Natural killer cell (primary cell): ENCODE measurements around the gene PSMD11. TPM values are rescaled to one million over a fixed set of nuclear protein-coding genes. Genes with fewer than 3 reads are reported as not detected.

Source experiments
- ATAC-seq, 3 donors: fragments of 150-1000 bp in 2 of 3; fragments of 200-7000 bp in 1 of 3; cut with Tn5 transposase; 1 replicate in 1 of 3; 2 replicates in 2 of 3; pipeline ENCODE4 v1.10.0; 2021; ENCODE audit warnings: mild to moderate bottlenecking in 2 of 3, moderate library complexity in 2 of 3
- DNase-seq, 2 donors: peaks; one replicate each; pipeline versions ENCODE4 v3.0.0 to v3.0.0-alpha.2; 2013 to 2021; ENCODE audit warnings: mixed read lengths in 1 of 2
- H3K27ac ChIP-seq: one replicate; pipeline ENCODE4 v1.5.1; 2013; ENCODE audit warnings: mild to moderate bottlenecking, low read length
- H3K27me3 ChIP-seq: one replicate; pipeline ENCODE4 v1.6.1; 2013; ENCODE audit warnings: low read length; ENCODE audit not compliant: control insufficient read depth, insufficient read depth
- H3K36me3 ChIP-seq: one replicate; pipeline ENCODE4 v1.6.1; 2013; ENCODE audit warnings: low read length; ENCODE audit not compliant: control insufficient read depth, insufficient read depth
- H3K4me1 ChIP-seq: one replicate; pipeline ENCODE4 v1.6.1; 2013; ENCODE audit warnings: low read length; ENCODE audit not compliant: control insufficient read depth, insufficient read depth
- H3K4me3 ChIP-seq: one replicate; pipeline ENCODE4 v1.5.1; 2013; ENCODE audit warnings: low read length
- H3K9me3 ChIP-seq: one replicate; pipeline ENCODE4 v1.6.1; 2013; ENCODE audit warnings: low read length; ENCODE audit not compliant: control insufficient read depth, insufficient read depth
- H3K27ac Mint-ChIP-seq, 2 donors: one replicate each; pipeline ENCODE4 v1.8.0; 2022; ENCODE audit warnings: mild to moderate bottlenecking in 2 of 2, mixed read lengths in 2 of 2, moderate library complexity in 1 of 2
- H3K27me3 Mint-ChIP-seq, 2 donors: one replicate each; pipeline ENCODE4 v1.8.0; 2022; ENCODE audit warnings: low read depth in 2 of 2, mixed read lengths in 2 of 2
- H3K36me3 Mint-ChIP-seq: one replicate; pipeline ENCODE4 v1.8.0; 2022; ENCODE audit warnings: mixed read lengths
- H3K4me1 Mint-ChIP-seq, 2 donors: one replicate each; pipeline ENCODE4 v1.8.0; 2022; ENCODE audit warnings: mixed read lengths in 2 of 2
- H3K4me3 Mint-ChIP-seq: one replicate; pipeline ENCODE4 v1.8.0; 2022; ENCODE audit warnings: mild to moderate bottlenecking, moderate library complexity, mixed read lengths
- H3K9me3 Mint-ChIP-seq, 2 donors: one replicate each; pipeline ENCODE4 v1.8.0; 2022; ENCODE audit warnings: mixed read lengths in 2 of 2
- WGBS: methylation state at CpG from one replicate; pipeline ENCODE4 v1.1.7; 2013; ENCODE audit warnings: missing lambda C conversion rate; ENCODE audit not compliant: insufficient coverage; 5-methylcytosine and 5-hydroxymethylcytosine counted together
- intact Hi-C: fragments of 100-400 bp; cut with micrococcal nuclease; formaldehyde crosslinking; loops from one replicate; pipeline ENCODE4 v1.14.2; 2022
- total RNA-seq, 4 donors: library from RNA; stranded (reverse); fragments of 120-200 nt in 1 of 4; gene quantifications; one replicate each; pipeline versions ENCODE4 v1.2.3 to v1.2.4, GENCODE V29; 2013 to 2022
- TF ChIP-seq, protein P1 (sequence below): fragments of 200-600 bp; IDR thresholded peaks from one replicate; pipeline ENCODE4 v1.8.0; 2022; ENCODE audit warnings: antibody characterized with exemption

The PSMD11 gene
- total RNA-seq, 3 donors from 2014 or later (not counting 1 experiment from before 2014, with no cell fraction given): 83.4 to 108 (median 105) TPM

DNA sequence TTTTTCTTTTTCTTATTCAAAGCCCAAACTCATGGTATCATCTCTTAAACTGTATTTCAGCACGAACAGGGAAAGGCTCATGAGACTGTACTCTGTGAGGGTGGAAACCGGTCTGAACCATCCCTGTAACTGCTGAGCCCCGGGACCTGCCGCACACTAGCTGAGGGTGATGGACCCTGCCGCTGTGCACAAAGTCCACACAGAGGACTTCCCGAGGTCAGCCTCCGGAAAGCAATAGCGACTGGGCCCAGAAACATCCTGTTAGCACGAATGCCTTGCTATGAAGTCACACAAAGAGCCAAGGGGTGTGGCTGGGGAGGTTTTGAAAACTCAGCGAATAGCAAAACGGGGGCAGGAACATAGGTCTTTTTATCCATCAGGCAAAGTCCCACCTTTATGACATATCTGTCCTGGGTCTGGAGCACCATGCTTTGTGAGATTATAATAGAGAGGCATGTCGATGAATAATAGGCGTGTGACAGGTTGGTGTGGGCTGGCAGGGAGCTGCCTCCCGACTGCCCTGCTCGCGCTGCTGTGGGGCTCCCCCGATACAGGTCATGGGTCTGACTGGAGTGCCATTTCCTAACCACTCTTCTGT is 75.9 kb downstream of the PSMD11 start:
- DNase-seq: peak; percentile 62 to 82
- Mint-ChIP-seq H3K27me3 (no peaks in the 10 kb centered on the region), H3K4me1 (peaks cover 83 to 87% of the 10 kb centered on the region in 2 donors), H3K9me3 (no peaks in the 10 kb centered on the region), H3K36me3 (no peaks in the 10 kb centered on the region), H3K27ac (peak overlapping the region; percentile 91 to 98), H3K4me3 (peak overlapping the region; percentile 90)
- peak; percentile 48 to 61 (median 54) for ATAC-seq
- H3K9me3 ChIP-seq: no peaks in the 10 kb centered on the region
- no peaks in the 10 kb centered on the region for H3K36me3 ChIP-seq
- H3K27ac ChIP-seq: peak overlapping the region; percentile 91
- 21% methylated on average over 17 of the region's 17 CpGs for WGBS
- peaks cover 92% of the 10 kb centered on the region for H3K4me1 ChIP-seq
- H3K4me3 ChIP-seq: peak overlapping the region; percentile 24
- intact Hi-C loops: loop anchor here (2.0 kb wide), 1 partner anchor 33 kb away; the partner anchor contains the start of gene CDK5R1
- no peaks in the 10 kb centered on the region for H3K27me3 ChIP-seq
- TF ChIP-seq, protein P1, sequence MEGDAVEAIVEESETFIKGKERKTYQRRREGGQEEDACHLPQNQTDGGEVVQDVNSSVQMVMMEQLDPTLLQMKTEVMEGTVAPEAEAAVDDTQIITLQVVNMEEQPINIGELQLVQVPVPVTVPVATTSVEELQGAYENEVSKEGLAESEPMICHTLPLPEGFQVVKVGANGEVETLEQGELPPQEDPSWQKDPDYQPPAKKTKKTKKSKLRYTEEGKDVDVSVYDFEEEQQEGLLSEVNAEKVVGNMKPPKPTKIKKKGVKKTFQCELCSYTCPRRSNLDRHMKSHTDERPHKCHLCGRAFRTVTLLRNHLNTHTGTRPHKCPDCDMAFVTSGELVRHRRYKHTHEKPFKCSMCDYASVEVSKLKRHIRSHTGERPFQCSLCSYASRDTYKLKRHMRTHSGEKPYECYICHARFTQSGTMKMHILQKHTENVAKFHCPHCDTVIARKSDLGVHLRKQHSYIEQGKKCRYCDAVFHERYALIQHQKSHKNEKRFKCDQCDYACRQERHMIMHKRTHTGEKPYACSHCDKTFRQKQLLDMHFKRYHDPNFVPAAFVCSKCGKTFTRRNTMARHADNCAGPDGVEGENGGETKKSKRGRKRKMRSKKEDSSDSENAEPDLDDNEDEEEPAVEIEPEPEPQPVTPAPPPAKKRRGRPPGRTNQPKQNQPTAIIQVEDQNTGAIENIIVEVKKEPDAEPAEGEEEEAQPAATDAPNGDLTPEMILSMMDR: no peak

DNA sequence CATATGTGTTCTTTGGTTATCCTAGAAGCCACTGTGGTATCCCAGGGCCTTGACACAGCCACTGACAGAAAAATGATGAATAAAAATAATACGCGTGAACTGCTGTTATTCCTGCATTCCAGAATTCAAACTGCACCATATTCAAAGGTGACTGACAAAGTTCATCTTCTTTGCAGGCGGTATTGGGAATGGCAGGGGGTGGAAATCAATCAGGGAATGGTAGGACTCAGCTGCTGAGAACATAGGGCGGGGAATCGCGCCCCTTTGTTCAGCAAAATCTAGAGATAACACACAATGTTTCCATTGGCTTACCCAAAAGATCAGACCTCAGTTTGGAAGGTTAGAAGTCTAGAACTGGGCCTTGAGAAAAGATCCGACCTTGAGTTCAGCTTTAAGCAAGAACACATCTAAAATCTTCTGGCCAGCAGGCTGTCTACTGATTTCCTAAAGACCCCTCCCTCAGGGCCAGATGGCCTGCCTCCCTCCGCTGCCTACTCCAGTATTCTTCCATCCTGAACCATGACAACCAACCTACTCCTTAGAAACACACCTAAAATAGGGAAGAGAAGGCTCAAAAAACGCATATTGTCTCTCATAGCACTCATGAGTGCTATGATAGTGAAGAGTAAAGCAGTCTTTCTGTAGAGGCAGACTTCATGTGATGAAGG is 76.6 kb downstream of the PSMD11 start:
- intact Hi-C loops: loop anchor here (2.0 kb wide), 1 partner anchor 34 kb away; the partner anchor contains the start of gene CDK5R1
- Mint-ChIP-seq H3K9me3 (no peaks in the 10 kb centered on the region), H3K27me3 (no peaks in the 10 kb centered on the region), H3K36me3 (no peaks in the 10 kb centered on the region), H3K4me3 (peak overlapping the region; percentile 90), H3K27ac (peak overlapping the region; percentile 91 to 98), H3K4me1 (peaks cover 81 to 84% of the 10 kb centered on the region in 2 donors)
- Histone ChIP-seq H3K36me3 (no peaks in the 10 kb centered on the region), H3K4me1 (peaks cover 90% of the 10 kb centered on the region), H3K4me3 (no peak overlapping the region), H3K9me3 (no peaks in the 10 kb centered on the region), H3K27ac (peak overlapping the region; percentile 91), H3K27me3 (no peaks in the 10 kb centered on the region)
- TF ChIP-seq, protein P1: no peak
- WGBS: 98% methylated on average over 9 of the region's 9 CpGs
- ATAC-seq (no peak), DNase-seq (no peak)

DNA sequence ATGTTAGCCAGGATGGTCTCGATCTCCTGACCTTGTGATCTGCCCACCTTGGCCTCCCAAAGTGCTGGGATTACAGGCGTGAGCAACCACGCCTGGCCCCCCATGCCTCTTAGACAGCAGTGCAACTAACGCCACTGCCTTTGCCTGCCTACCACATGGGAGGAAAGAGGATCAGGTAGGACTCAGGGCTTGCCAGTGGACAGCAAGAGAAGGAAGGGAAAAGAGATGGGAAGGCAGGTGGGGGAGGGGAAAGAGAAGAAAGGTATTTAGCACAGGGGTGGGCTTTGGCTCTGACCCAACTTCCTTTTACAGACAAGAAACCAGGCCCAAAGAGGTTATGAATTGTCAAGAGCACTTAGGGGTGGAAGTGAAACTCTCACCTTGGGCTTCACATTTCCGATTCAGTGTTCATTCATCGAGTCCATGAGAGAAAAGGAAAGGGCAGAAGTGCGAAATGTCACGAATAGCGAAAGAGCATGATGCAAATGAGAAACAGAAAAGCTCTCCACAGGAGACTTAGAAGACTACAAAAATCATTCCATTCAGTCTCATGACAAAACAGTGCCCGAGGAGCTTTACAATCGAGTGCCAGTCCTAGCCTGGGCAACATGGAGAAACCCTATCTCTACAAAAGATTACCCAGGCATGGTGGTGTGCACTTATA is 78.8 kb downstream of the PSMD11 start:
- H3K36me3 ChIP-seq: no peaks in the 10 kb centered on the region
- intact Hi-C loops: loop anchor here (1.0 kb wide), 1 partner anchor 20 kb away; no protein-coding TSS in a partner anchor
- no peaks in the 10 kb centered on the region for H3K27me3 Mint-ChIP-seq
- H3K27ac Mint-ChIP-seq: peak overlapping the region; percentile 91 to 97
- TF ChIP-seq, protein P1: no peak
- H3K4me3 Mint-ChIP-seq: peak overlapping the region; percentile 61
- no peaks in the 10 kb centered on the region for H3K9me3 Mint-ChIP-seq
- H3K4me3 ChIP-seq: no peak overlapping the region
- no peaks in the 10 kb centered on the region for H3K36me3 Mint-ChIP-seq
- H3K27ac ChIP-seq: peak overlapping the region; percentile 74
- no peaks in the 10 kb centered on the region for H3K27me3 ChIP-seq
- no peaks in the 10 kb centered on the region for H3K9me3 ChIP-seq
- ATAC-seq (peak; percentile 41 to 65 (median 54)), DNase-seq (peak in 1 of 2 donors; percentile 76)
- 30% methylated on average over 11 of the region's 11 CpGs for WGBS
- H3K4me1 Mint-ChIP-seq: peaks cover 80% of the 10 kb centered on the region in 2 donors
- H3K4me1 ChIP-seq: peaks cover 84% of the 10 kb centered on the region
